ENCODE data around the gene MAPKAP1. TPM values are rescaled to one million over a fixed set of nuclear protein-coding genes. Genes with fewer than 3 reads are reported as not detected.

The MAPKAP1 gene
- total RNA-seq, 2 experiments from 2014 or later: 47.2 to 48.0 TPM

GRCh38 chr9:125549891-125550885 lies 156.8 kb downstream of the MAPKAP1 start:
- POLR2A ChIA-PET: no interaction called here
- CTCF ChIA-PET: interaction anchor here (1.3 kb wide), 1 partner anchor 9 kb away, joined by 7 read pairs; no protein-coding TSS in a partner anchor
- Mint-ChIP-seq H3K4me1 (no peaks in the 10 kb centered on the region), H3K9me3 (no peaks in the 10 kb centered on the region), H3K27me3 (no peaks in the 10 kb centered on the region), H3K27ac (no peak overlapping the region), H3K4me3 (no peak overlapping the region), H3K36me3 (ENCODE audit: low read depth) (no peaks in the 10 kb centered on the region)
- no peak for DNase-seq

- ChIA-PET POLR2A (no interaction called here), CTCF (no interaction called here)
- DNase-seq: no peak
- Mint-ChIP-seq H3K9me3 (no peaks in the 10 kb centered on the region), H3K4me3 (no peak overlapping the region), H3K27ac (no peak overlapping the region), H3K27me3 (no peaks in the 10 kb centered on the region), H3K4me1 (no peaks in the 10 kb centered on the region), H3K36me3 (ENCODE audit: low read depth) (no peaks in the 10 kb centered on the region)
These were observed 157.5 kb downstream of the MAPKAP1 start for GRCh38 chr9:125549465-125549871.

- no peaks in the 10 kb centered on the region for H3K27me3 Mint-ChIP-seq
- no peaks in the 10 kb centered on the region for H3K9me3 Mint-ChIP-seq
- POLR2A ChIA-PET: no interaction called here
- CTCF ChIA-PET: no interaction called here
- no peaks in the 10 kb centered on the region for H3K4me1 Mint-ChIP-seq
- DNase-seq: no peak
- no peak overlapping the region for H3K4me3 Mint-ChIP-seq
- H3K27ac Mint-ChIP-seq: no peak overlapping the region
- no peaks in the 10 kb centered on the region for H3K36me3 Mint-ChIP-seq (ENCODE audit: low read depth)
These were observed 158.0 kb downstream of the MAPKAP1 start for GRCh38 chr9:125549039-125549438.

- ChIA-PET POLR2A (no interaction called here), CTCF (interaction anchor here (1.3 kb wide), 1 partner anchor 10 kb away, joined by 7 read pairs; no protein-coding TSS in a partner anchor)
- no peak for DNase-seq
- H3K27me3 Mint-ChIP-seq: no peaks in the 10 kb centered on the region
- H3K36me3 Mint-ChIP-seq (ENCODE audit: low read depth): no peaks in the 10 kb centered on the region
- H3K27ac Mint-ChIP-seq: no peak overlapping the region
- no peaks in the 10 kb centered on the region for H3K9me3 Mint-ChIP-seq
- H3K4me3 Mint-ChIP-seq: no peak overlapping the region
- H3K4me1 Mint-ChIP-seq: no peaks in the 10 kb centered on the region
These were observed 158.9 kb downstream of the MAPKAP1 start for GRCh38 chr9:125548141-125548540.

GRCh38 chr9:125547368-125547767 lies 159.6 kb downstream of the MAPKAP1 start:
- Mint-ChIP-seq H3K27ac (no peak overlapping the region), H3K36me3 (ENCODE audit: low read depth) (no peaks in the 10 kb centered on the region), H3K27me3 (no peaks in the 10 kb centered on the region), H3K9me3 (no peaks in the 10 kb centered on the region), H3K4me3 (no peak overlapping the region), H3K4me1 (no peaks in the 10 kb centered on the region)
- ChIA-PET POLR2A (no interaction called here), CTCF (interaction anchor here (1.3 kb wide), 1 partner anchor 11 kb away, joined by 7 read pairs; no protein-coding TSS in a partner anchor)
- DNase-seq: no peak

GRCh38 chr9:125545845-125546244 lies 161.2 kb downstream of the MAPKAP1 start:
- POLR2A ChIA-PET: no interaction called here

GRCh38 chr9:125544988-125545651 lies 161.9 kb downstream of the MAPKAP1 start:
- DNase-seq: no peak
- H3K27me3 Mint-ChIP-seq: no peaks in the 10 kb centered on the region
- peaks cover 11% of the 10 kb centered on the region for H3K36me3 Mint-ChIP-seq (ENCODE audit: low read depth)
- H3K27ac Mint-ChIP-seq: no peak overlapping the region
- H3K4me3 Mint-ChIP-seq: no peak overlapping the region
- H3K9me3 Mint-ChIP-seq: no peaks in the 10 kb centered on the region
- POLR2A ChIA-PET: no interaction called here
- no peaks in the 10 kb centered on the region for H3K4me1 Mint-ChIP-seq
- CTCF ChIA-PET: no interaction called here

More at GRCh38 chr9:125545845-125546244, 161.2 kb downstream of the MAPKAP1 start:
- H3K27me3 Mint-ChIP-seq: no peaks in the 10 kb centered on the region
- H3K27ac Mint-ChIP-seq: no peak overlapping the region
- DNase-seq: no peak
- peaks cover 6% of the 10 kb centered on the region for H3K36me3 Mint-ChIP-seq (ENCODE audit: low read depth)
- CTCF ChIA-PET: interaction anchor here (1.0 kb wide), 1 partner anchor 13 kb away, joined by 4 read pairs; no protein-coding TSS in a partner anchor
- H3K4me3 Mint-ChIP-seq: no peak overlapping the region
- no peaks in the 10 kb centered on the region for H3K9me3 Mint-ChIP-seq
- no peaks in the 10 kb centered on the region for H3K4me1 Mint-ChIP-seq

- DNase-seq: no peak
- peaks cover 11% of the 10 kb centered on the region for H3K36me3 Mint-ChIP-seq (ENCODE audit: low read depth)
- H3K27me3 Mint-ChIP-seq: no peaks in the 10 kb centered on the region
- H3K4me3 Mint-ChIP-seq: no peak overlapping the region
- ChIA-PET CTCF (interaction anchor here (1.1 kb wide), 1 partner anchor 9 kb away, joined by 3 read pairs; no protein-coding TSS in a partner anchor), POLR2A (interaction anchor here (0.6 kb wide), 1 partner anchor 15 kb away, joined by 4 read pairs; no protein-coding TSS in a partner anchor)
- H3K4me1 Mint-ChIP-seq: no peaks in the 10 kb centered on the region
- H3K27ac Mint-ChIP-seq: no peak overlapping the region
- no peaks in the 10 kb centered on the region for H3K9me3 Mint-ChIP-seq
These were observed 162.5 kb downstream of the MAPKAP1 start for GRCh38 chr9:125544484-125544883.

- H3K27me3 Mint-ChIP-seq: no peaks in the 10 kb centered on the region
- no peak overlapping the region for H3K27ac Mint-ChIP-seq
- H3K4me3 Mint-ChIP-seq: no peak overlapping the region
- no peak for DNase-seq
- peaks cover 2% of the 10 kb centered on the region for H3K4me1 Mint-ChIP-seq
- ChIA-PET CTCF (interaction anchor here (1.2 to 1.8 kb wide), 3 partner anchors 12 to 17 kb away, joined by 3 to 5 read pairs (median 4); no protein-coding TSS in a partner anchor), POLR2A (no interaction called here)
- peaks cover 11% of the 10 kb centered on the region for H3K36me3 Mint-ChIP-seq (ENCODE audit: low read depth)
- H3K9me3 Mint-ChIP-seq: no peaks in the 10 kb centered on the region
These were observed 165.2 kb downstream of the MAPKAP1 start for GRCh38 chr9:125541840-125542243.

GRCh38 chr9:125540497-125540896 lies 166.5 kb downstream of the MAPKAP1 start:
- H3K36me3 Mint-ChIP-seq (ENCODE audit: low read depth): peaks cover 11% of the 10 kb centered on the region
- POLR2A ChIA-PET: no interaction called here
- H3K4me1 Mint-ChIP-seq: peaks cover 2% of the 10 kb centered on the region
- no peaks in the 10 kb centered on the region for H3K9me3 Mint-ChIP-seq
- no peak overlapping the region for H3K27ac Mint-ChIP-seq
- H3K27me3 Mint-ChIP-seq: no peaks in the 10 kb centered on the region
- H3K4me3 Mint-ChIP-seq: no peak overlapping the region
- CTCF ChIA-PET: no interaction called here
- DNase-seq: no peak

GRCh38 chr9:125538092-125538473 lies 168.9 kb downstream of the MAPKAP1 start:
- no peaks in the 10 kb centered on the region for H3K27me3 Mint-ChIP-seq
- peaks cover 2% of the 10 kb centered on the region for H3K4me1 Mint-ChIP-seq
- no peak overlapping the region for H3K27ac Mint-ChIP-seq
- ChIA-PET CTCF (no interaction called here), POLR2A (no interaction called here)
- no peak for DNase-seq
- no peaks in the 10 kb centered on the region for H3K9me3 Mint-ChIP-seq
- H3K36me3 Mint-ChIP-seq (ENCODE audit: low read depth): peaks cover 11% of the 10 kb centered on the region
- H3K4me3 Mint-ChIP-seq: no peak overlapping the region

- no peaks in the 10 kb centered on the region for H3K27me3 Mint-ChIP-seq
- H3K27ac Mint-ChIP-seq: no peak overlapping the region
- ChIA-PET CTCF (no interaction called here), POLR2A (no interaction called here)
- H3K4me1 Mint-ChIP-seq: peaks cover 2% of the 10 kb centered on the region
- no peaks in the 10 kb centered on the region for H3K9me3 Mint-ChIP-seq
- peaks cover 11% of the 10 kb centered on the region for H3K36me3 Mint-ChIP-seq (ENCODE audit: low read depth)
- H3K4me3 Mint-ChIP-seq: no peak overlapping the region
- DNase-seq: no peak
These were observed 169.4 kb downstream of the MAPKAP1 start for GRCh38 chr9:125537442-125538091.

GRCh38 chr9:125536776-125537175 lies 170.2 kb downstream of the MAPKAP1 start:
- Mint-ChIP-seq H3K4me1 (peaks cover 2% of the 10 kb centered on the region), H3K27me3 (no peaks in the 10 kb centered on the region), H3K9me3 (no peaks in the 10 kb centered on the region), H3K4me3 (no peak overlapping the region), H3K36me3 (ENCODE audit: low read depth) (peaks cover 8% of the 10 kb centered on the region), H3K27ac (no peak overlapping the region)
- POLR2A ChIA-PET: no interaction called here
- DNase-seq: no peak
- CTCF ChIA-PET: no interaction called here

Data from activated CD4-positive, alpha-beta memory T cell treated with anti-CD3 and anti-CD28 coated beads, Interleukin-2, amount 10 ng/mL, durations not matched to agents 7 days and 5 days (primary cell).